Activated naive CD8-positive, alpha-beta T cell treated with anti-CD3 and anti-CD28 coated beads, Interleukin-2, amount 50 U/mL, for 24 hours (primary cell): Measurements from ENCODE around the gene ESRRA.
A peak's percentile ranks its signal among the peaks of the same experiment; 100 is the strongest.

Source experiments
- ATAC-seq: fragments of 150-1000 bp; cut with Tn5 transposase; one replicate; pipeline ENCODE4 v1.10.0; 2021
- DNase-seq: peaks from one replicate; pipeline ENCODE4 v3.0.0; 2021
- H3K27ac Mint-ChIP-seq: one replicate; pipeline ENCODE4 v1.8.0; 2021; ENCODE audit warnings: mild to moderate bottlenecking, mixed read lengths
- H3K27me3 Mint-ChIP-seq: one replicate; pipeline ENCODE4 v1.8.0; 2021; ENCODE audit warnings: mixed read lengths
- H3K36me3 Mint-ChIP-seq: one replicate; pipeline ENCODE4 v1.8.0; 2021; ENCODE audit warnings: low read depth, mixed read lengths
- H3K4me1 Mint-ChIP-seq: one replicate; pipeline ENCODE4 v1.8.0; 2021; ENCODE audit warnings: mixed read lengths
- H3K4me3 Mint-ChIP-seq: one replicate; pipeline ENCODE4 v1.8.0; 2021; ENCODE audit warnings: mild to moderate bottlenecking, moderate library complexity, mixed read lengths
- H3K9me3 Mint-ChIP-seq: one replicate; pipeline ENCODE4 v1.8.0; 2021; ENCODE audit warnings: mixed read lengths

The ESRRA gene

DNA sequence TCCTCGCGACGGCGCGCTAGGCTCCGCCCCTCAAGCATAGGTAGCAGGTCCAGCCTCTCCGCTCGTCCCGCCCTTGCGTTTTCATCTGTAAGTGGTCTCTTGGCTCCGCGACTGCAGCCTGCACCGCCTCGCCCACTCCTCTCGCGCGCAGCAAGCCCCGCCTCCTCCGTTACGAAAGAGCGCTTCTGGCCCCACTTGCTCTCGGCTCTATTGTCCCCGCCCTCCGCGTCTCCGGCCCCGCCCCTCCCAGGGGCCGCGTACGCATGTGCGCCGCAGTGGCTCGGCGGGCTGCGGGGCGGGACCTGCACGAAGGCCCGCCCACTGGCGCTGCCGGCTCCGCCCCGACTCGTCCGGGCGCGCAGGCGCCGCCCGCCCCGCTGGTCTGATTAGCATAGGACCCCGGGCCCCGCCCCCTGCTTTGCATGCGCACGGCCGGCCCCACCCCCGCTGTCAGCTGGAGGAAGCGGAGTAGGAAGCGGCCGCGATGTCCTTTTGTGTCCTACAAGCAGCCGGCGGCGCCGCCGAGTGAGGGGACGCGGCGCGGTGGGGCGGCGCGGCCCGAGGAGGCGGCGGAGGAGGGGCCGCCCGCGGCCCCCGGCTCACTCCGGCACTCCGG is at the start of gene ESRRA:
Gene ESRRA (plus strand): TSS at position 450 of the 616 bp plus-strand sequence. CDS start 1,656 bp downstream, outside the sequence.
- H3K27me3 Mint-ChIP-seq: peaks cover 19% of the 10 kb centered on the region
- ATAC-seq: peak; percentile 72
- H3K36me3 Mint-ChIP-seq: peaks cover 13% of the 10 kb centered on the region
- H3K4me1 Mint-ChIP-seq: peaks cover 38% of the 10 kb centered on the region
- H3K4me3 Mint-ChIP-seq: peak within 1 kb of the TSS; percentile 99
- H3K9me3 Mint-ChIP-seq: no peaks in the 10 kb centered on the region
- DNase-seq: peak; percentile 100
- H3K27ac Mint-ChIP-seq: peak within 1 kb of the TSS; percentile 97

DNA sequence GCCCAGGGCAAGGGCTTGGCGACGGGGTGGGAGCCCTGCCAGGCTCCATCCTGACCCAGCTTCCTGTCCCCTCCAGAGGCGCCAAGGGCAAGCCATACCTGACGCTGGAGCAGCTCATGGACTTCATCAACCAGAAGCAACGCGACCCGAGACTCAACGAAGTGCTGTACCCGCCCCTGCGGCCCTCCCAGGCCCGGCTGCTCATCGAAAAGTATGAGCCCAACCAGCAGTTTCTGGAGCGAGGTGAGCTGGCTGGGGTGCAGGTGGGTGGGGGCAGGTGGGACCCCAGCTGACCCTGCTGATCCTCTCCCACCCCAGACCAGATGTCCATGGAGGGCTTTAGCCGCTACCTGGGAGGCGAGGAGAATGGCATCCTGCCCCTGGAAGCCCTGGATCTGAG is 49.0 kb upstream of the ESRRA start:
- Mint-ChIP-seq H3K27me3 (no peaks in the 10 kb centered on the region), H3K27ac (no peak overlapping the region)
- no peak for DNase-seq

DNA sequence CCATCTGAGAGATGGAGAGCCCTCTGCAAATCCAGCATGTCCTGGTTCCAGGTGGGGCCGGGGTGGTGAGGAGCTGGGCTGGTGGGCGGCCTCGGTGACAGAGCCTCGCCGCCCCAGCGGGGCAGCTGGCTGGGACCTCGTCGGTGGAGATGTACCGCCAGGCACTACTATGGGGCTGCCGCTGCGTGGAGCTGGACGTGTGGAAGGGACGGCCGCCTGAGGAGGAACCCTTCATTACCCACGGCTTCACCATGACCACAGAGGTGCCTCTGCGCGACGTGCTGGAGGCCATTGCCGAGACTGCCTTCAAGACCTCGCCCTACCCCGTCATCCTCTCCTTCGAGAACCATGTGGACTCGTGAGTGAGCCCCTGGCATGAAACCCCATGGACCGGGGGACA is 47.0 kb upstream of the ESRRA start:
- DNase-seq: no peak
- no peaks in the 10 kb centered on the region for H3K27me3 Mint-ChIP-seq
- no peaks in the 10 kb centered on the region for H3K9me3 Mint-ChIP-seq
- ATAC-seq: no peak
- H3K4me1 Mint-ChIP-seq: peaks cover 11% of the 10 kb centered on the region
- H3K4me3 Mint-ChIP-seq: no peak overlapping the region
- H3K36me3 Mint-ChIP-seq: peaks cover 3% of the 10 kb centered on the region
- H3K27ac Mint-ChIP-seq: no peak overlapping the region

More for the DNA sequence above, 49.0 kb upstream of the ESRRA start:
- no peak overlapping the region for H3K4me3 Mint-ChIP-seq
- peaks cover 3% of the 10 kb centered on the region for H3K36me3 Mint-ChIP-seq
- H3K4me1 Mint-ChIP-seq: peaks cover 17% of the 10 kb centered on the region
- H3K9me3 Mint-ChIP-seq: no peaks in the 10 kb centered on the region
- ATAC-seq: no peak

DNA sequence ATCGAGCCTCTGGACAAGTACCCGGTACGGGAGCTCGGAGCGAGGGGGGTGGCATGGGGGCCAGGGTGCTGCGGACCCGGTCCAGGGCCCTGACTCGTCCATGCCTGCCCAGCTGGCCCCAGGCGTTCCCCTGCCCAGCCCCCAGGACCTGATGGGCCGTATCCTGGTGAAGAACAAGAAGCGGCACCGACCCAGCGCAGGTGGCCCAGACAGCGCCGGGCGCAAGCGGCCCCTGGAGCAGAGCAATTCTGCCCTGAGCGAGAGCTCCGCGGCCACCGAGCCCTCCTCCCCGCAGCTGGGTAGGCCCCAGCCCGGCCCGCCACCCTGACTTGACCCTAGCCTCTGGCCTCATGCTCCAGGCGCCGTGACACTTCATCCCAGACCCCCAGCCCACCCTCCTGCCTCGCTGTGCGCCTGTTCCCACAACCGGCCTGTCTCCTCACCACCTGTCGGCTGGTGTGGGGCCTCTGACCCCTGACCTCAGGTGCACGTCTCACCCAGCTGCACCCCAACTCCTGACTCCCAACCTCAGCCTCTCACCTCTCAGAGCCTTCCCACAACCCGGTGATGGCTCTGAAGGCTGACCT is 46.3 kb upstream of the ESRRA start:
- Mint-ChIP-seq H3K9me3 (no peaks in the 10 kb centered on the region), H3K4me1 (peaks cover 11% of the 10 kb centered on the region), H3K27ac (no peak overlapping the region), H3K4me3 (no peak overlapping the region), H3K27me3 (no peaks in the 10 kb centered on the region), H3K36me3 (peaks cover 3% of the 10 kb centered on the region)
- ATAC-seq: no peak
- DNase-seq: no peak

DNA sequence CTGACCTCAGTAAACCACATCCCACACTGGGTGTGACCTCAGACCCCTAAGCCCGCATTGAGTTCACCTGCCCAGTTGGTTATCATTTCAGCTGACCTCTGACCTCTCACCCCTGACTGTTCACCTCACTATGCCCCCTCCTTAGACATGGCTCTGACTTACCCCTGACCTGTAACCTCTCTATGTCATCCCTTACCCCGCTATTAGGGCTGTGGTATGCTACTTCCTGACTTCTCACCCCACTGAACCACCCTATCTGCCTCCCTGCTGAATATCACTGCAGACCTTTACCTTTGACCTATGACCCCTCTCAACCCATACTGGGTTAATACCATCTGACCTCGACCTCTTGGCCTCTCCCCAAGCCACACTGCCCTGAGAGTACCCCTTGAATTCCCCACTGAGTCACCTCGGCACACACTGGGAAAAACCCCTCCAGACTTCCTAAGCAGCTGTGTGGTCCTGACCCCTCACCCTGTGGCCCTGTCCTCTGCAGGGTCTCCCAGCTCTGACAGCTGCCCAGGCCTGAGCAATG is 45.7 kb upstream of the ESRRA start:
- Mint-ChIP-seq H3K27me3 (no peaks in the 10 kb centered on the region), H3K36me3 (peaks cover 3% of the 10 kb centered on the region), H3K9me3 (no peaks in the 10 kb centered on the region), H3K4me1 (peaks cover 11% of the 10 kb centered on the region), H3K27ac (no peak overlapping the region), H3K4me3 (no peak overlapping the region)
- DNase-seq (no peak), ATAC-seq (peak; percentile 50)

DNA sequence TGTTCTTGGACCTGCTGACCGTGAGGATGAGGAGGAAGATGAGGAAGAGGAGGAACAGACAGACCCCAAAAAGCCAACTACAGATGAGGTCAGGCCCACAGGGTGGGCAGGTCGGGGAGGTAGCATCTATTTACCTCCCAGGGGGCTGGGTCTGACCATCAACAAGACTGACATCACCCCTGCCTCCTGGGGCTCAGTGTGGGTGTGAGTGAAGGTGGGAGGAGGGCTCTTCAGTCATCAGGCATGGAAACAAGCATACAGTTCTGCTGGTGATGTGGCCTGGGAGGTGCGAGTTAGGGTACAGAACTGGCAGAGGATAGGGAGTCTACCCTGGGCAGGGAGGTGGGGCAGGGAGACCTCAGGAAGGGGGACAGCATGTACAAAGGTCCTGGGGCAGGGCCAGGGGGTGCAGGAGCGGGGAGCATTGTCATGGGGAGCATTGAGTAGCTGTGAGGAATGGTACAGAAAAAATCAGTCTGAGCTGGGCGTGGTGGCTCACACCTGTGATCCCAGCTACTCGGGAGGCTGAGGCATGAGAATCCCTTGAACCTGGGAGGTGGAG is 45.1 kb upstream of the ESRRA start:
- Mint-ChIP-seq H3K27me3 (no peaks in the 10 kb centered on the region), H3K9me3 (no peaks in the 10 kb centered on the region), H3K4me3 (no peak overlapping the region), H3K4me1 (peaks cover 11% of the 10 kb centered on the region), H3K27ac (no peak overlapping the region), H3K36me3 (peaks cover 3% of the 10 kb centered on the region)
- ATAC-seq (peak; percentile 31), DNase-seq (no peak)

DNA sequence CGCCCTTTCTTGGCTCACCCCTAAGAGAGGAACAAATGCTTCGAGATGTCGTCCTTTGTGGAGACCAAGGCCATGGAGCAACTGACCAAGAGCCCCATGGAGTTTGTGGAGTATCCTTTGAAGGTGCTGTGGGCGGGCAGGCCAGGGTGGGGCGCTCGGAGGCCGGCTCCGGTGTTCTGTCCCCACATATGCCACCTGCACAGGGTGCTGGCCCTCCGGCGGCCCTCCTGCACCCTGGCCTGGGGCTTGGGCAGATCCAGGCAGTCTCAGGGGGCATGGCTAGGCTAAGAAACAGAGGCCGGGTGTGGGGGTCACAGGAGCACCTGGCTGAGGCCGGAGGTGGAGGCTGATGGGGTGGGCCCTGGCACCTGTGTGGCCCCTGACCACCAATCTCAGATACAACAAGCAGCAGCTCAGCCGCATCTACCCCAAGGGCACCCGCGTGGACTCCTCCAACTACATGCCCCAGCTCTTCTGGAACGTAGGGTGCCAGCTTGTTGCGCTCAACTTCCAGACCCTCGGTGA is 43.7 kb upstream of the ESRRA start:
- no peak overlapping the region for H3K27ac Mint-ChIP-seq
- no peak overlapping the region for H3K4me3 Mint-ChIP-seq
- ATAC-seq (no peak), DNase-seq (no peak)
- H3K4me1 Mint-ChIP-seq: peaks cover 11% of the 10 kb centered on the region
- no peaks in the 10 kb centered on the region for H3K27me3 Mint-ChIP-seq
- no peaks in the 10 kb centered on the region for H3K9me3 Mint-ChIP-seq
- peaks cover 3% of the 10 kb centered on the region for H3K36me3 Mint-ChIP-seq

DNA sequence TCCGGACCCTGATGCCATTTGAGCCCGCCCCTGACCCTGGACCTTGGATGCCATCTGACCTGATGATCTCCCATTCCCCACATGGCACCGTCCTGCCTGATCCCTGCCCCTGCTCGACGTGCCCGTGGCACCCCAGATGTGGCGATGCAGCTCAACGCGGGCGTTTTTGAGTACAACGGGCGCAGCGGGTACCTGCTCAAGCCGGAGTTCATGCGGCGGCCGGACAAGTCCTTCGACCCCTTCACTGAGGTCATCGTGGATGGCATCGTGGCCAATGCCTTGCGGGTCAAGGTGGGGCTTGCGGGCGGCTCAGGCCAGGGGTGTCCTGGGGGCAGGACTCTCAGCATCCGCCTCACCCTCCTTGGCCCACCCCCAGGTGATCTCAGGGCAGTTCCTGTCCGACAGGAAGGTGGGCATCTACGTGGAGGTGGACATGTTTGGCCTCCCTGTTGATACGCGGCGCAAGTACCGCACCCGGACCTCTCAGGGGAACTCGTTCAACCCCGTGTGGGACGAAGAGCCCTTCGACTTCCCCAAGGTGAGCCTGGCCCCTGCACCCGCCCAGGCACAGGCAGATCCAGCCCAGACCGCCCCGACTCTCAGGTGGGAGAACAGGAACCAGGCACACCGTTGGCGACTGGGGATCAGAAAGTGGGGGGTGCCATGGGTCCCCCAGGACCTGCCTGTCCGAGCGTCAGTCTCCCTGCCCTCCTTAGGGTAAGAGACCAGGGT is 42.9 kb upstream of the ESRRA start:
- H3K4me1 Mint-ChIP-seq: peaks cover 11% of the 10 kb centered on the region

DNA sequence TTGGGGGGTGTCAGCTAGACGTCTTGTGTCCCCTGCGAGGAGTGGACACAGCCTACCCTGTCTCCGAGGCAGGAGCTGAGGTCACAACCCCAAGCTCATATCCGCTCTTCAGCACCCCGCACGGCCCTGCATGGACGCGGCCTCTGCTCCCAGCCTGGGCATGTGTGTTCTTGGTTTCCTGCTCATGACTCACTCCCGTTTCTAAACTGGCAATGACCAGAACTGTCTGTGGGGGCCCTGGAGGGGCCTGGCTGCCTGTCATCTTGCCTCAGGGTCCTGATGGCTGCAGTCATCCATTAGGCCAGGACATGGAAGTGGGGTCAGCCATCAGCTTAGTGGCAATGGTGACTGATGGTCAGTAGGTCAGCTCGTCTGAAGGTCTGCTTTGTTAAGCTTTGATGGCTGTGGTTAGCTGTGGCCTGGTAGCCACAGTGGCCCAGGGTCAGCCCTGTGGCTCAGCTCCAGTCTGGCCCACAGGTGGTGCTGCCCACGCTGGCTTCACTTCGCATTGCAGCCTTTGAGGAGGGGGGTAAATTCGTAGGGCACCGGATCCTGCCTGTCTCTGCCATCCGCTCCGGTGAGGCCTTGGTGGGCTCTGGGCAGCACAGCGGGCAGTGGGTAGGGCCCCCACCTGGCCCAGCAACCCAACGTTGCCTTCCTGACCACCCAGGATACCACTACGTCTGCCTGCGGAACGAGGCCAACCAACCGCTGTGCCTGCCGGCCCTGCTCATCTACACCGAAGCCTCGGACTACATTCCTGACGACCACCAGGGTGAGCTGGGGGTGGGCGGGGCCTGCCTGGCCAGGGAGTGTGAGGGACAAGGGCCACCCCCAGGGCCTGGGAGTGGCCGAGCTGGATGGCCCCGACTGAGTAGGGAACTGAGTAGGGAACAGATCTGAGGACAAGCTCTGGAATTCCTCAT is 42.0 kb upstream of the ESRRA start:
- Mint-ChIP-seq H3K27ac (no peak overlapping the region), H3K36me3 (peaks cover 4% of the 10 kb centered on the region), H3K4me3 (no peak overlapping the region), H3K27me3 (no peaks in the 10 kb centered on the region), H3K4me1 (peaks cover 18% of the 10 kb centered on the region), H3K9me3 (no peaks in the 10 kb centered on the region)
- ATAC-seq (no peak), DNase-seq (no peak)

More for the DNA sequence above, 42.9 kb upstream of the ESRRA start:
- no peak for DNase-seq
- no peak for ATAC-seq
- H3K27ac Mint-ChIP-seq: no peak overlapping the region
- H3K36me3 Mint-ChIP-seq: peaks cover 3% of the 10 kb centered on the region
- no peaks in the 10 kb centered on the region for H3K27me3 Mint-ChIP-seq
- no peaks in the 10 kb centered on the region for H3K9me3 Mint-ChIP-seq
- no peak overlapping the region for H3K4me3 Mint-ChIP-seq

DNA sequence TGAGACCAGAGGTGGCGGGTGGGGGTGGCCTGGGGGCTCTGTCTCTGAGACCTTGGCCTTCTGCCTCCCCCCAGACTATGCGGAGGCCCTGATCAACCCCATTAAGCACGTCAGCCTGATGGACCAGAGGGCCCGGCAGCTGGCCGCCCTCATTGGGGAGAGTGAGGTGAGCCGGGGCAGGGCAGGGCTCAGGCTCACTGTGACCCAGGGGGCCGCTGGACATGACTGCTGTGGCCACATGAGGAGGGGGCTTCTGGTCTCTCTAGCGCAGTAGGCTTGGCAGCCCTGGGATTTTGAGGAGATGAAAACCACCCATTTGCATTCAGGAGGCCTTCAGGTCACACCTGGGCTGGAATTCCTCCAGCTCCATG is 41.4 kb upstream of the ESRRA start:
- ATAC-seq: no peak
- Mint-ChIP-seq H3K27ac (no peak overlapping the region), H3K27me3 (no peaks in the 10 kb centered on the region), H3K9me3 (no peaks in the 10 kb centered on the region), H3K36me3 (peaks cover 6% of the 10 kb centered on the region), H3K4me3 (no peak overlapping the region), H3K4me1 (peaks cover 24% of the 10 kb centered on the region)
- DNase-seq: no peak

DNA sequence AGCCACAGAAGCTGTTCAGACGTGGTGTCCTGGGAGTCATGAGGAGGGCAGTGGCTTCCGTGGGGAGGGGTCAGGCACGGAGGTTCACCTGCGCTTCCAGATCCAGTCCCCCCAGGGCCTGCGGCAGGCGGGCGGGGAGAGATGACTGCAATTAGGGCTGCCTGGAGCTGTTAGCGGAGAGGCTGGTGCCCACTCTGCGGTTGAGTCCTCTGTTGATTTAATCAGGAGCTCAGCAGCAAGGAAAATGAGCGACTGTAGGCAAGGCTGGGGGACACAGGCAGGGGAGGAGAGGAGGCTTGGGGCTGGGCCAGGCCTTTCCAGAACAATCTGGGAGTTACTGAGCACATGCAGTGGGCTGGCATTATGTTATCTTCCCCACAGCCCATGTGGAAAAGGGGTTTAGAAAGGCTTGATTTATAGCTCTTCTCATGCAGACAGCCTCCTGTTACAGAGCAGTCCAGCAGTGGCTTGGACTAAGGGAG is 40.9 kb upstream of the ESRRA start:
- Mint-ChIP-seq H3K27ac (no peak overlapping the region), H3K4me3 (no peak overlapping the region), H3K36me3 (peaks cover 8% of the 10 kb centered on the region), H3K4me1 (peaks cover 25% of the 10 kb centered on the region), H3K27me3 (no peaks in the 10 kb centered on the region), H3K9me3 (no peaks in the 10 kb centered on the region)
- DNase-seq (no peak), ATAC-seq (no peak)

DNA sequence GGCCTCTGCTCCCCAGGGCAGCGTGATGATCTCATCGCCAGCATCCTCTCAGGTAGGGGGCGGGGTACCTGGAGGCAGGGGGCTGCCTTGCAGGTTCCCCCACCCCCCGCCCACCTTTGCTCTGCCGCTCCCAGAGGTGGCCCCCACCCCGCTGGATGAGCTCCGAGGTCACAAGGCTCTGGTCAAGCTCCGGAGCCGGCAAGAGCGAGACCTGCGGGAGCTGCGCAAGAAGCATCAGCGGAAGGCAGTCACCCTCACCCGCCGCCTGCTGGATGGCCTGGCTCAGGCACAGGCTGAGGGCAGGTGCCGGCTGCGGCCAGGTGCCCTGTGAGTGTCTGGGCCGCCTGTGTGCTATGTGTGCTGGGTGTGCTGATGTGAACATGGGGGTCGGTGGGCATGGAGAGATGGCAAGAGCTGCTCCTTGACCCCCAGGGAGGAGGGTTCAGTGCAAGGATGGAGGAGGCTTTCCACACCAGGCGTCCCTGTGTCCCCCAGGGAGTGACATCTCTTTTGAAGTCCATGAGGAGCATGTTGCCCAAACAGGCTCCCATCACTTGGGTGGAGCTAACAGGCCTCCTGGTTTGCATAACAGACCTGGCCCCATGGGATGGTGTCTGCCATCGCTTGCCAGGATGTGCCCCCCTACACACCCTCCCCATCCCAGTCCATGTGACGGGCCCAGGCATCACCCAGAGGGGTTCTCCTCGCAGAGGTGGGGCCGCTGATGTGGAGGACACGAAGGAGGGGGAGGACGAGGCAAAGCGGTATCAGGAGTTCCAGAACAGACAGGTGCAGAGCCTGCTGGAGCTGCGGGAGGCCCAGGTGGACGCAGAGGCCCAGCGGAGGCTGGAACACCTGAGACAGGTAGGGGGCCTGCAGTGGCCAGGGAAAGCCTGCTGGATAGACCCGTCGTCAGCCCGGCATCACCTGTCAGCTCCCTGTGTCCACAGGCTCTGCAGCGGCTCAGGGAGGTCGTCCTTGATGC is 39.9 kb upstream of the ESRRA start:
- Mint-ChIP-seq H3K9me3 (no peaks in the 10 kb centered on the region), H3K4me3 (no peak overlapping the region), H3K36me3 (peaks cover 9% of the 10 kb centered on the region), H3K4me1 (peaks cover 20% of the 10 kb centered on the region), H3K27ac (no peak overlapping the region), H3K27me3 (no peaks in the 10 kb centered on the region)
- ATAC-seq (no peak), DNase-seq (no peak)

DNA sequence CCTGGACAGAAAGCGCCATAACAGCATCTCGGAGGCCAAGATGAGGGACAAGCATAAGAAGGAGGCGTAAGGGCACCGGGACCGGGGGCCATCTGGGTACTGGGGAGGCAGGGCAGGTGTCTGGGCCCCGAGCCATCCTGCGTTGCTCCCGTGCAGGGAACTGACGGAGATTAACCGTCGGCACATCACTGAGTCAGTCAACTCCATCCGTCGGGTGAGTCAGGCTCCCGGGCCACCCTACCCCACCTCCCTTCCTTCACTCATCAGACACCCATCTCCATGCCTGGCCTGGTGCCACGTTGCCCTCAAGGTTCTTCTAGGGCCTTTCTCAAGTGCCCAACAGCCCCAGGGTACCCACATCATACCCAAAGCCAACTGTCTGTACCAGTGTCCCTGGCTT is 39.0 kb upstream of the ESRRA start:
- H3K36me3 Mint-ChIP-seq: peaks cover 9% of the 10 kb centered on the region
- H3K9me3 Mint-ChIP-seq: no peaks in the 10 kb centered on the region
- H3K4me3 Mint-ChIP-seq: no peak overlapping the region
- peaks cover 21% of the 10 kb centered on the region for H3K4me1 Mint-ChIP-seq
- DNase-seq: no peak
- H3K27me3 Mint-ChIP-seq: no peaks in the 10 kb centered on the region
- ATAC-seq: no peak
- H3K27ac Mint-ChIP-seq: no peak overlapping the region
